K562 (cell line): Measurements from ENCODE around the gene PTGR1. TPM values are rescaled to one million over a fixed set of nuclear protein-coding genes. Genes with fewer than 3 reads are reported as not detected.
A peak's percentile ranks its signal among the peaks of the same experiment; 100 is the strongest.

Experiments
- ARID2 ChIP-seq: fragments of 450-650 bp; IDR thresholded peaks from 2 replicates; pipeline ENCODE4 v1.6.1; 2017; ENCODE audit warnings: antibody characterized with exemption, mild to moderate bottlenecking
- ATF4 ChIP-seq: fragments of 450-650 bp; formaldehyde crosslinking; IDR thresholded peaks from 2 replicates; pipeline ENCODE4 v1.4.0; 2022; ENCODE audit warnings: mild to moderate bottlenecking, moderate library complexity
- ATF7 ChIP-seq: fragments of 450-650 bp; IDR thresholded peaks from 2 replicates; pipeline ENCODE4 v1.7.1; 2014; ENCODE audit warnings: mild to moderate bottlenecking, moderate library complexity
- BRD9 ChIP-seq: fragments of 450-650 bp; IDR thresholded peaks from 2 replicates; pipeline ENCODE4 v1.6.1; 2018; ENCODE audit warnings: low read depth; ENCODE audit not compliant: partially characterized antibody
- CBX1 ChIP-seq: sonication (generic); IDR thresholded peaks from 2 replicates; pipeline ENCODE4 v1.6.1; 2016; ENCODE audit warnings: antibody characterized with exemption, low read depth, mild to moderate bottlenecking
- CTBP1 ChIP-seq: fragments of 450-650 bp; IDR thresholded peaks from 2 replicates; pipeline ENCODE4 v1.6.1; 2016; ENCODE audit warnings: borderline replicate concordance
- EP300 ChIP-seq: IDR thresholded peaks from 2 replicates; pipeline ENCODE4 v1.6.1; 2012; ENCODE audit warnings: low read length, improper control_type of control experiment
- FUS ChIP-seq: fragments of 200-400 bp; formaldehyde crosslinking; optimal IDR thresholded peaks from 2 replicates; pipeline ENCODE3; 2017; ENCODE audit warnings: low read depth, low read length
- GTF2F1 ChIP-seq: IDR thresholded peaks from 2 replicates; pipeline ENCODE4 v1.6.1; 2011; ENCODE audit warnings: low read depth, low read length, improper control_type of control experiment
- HIVEP1 ChIP-seq: fragments of 250-450 bp; sonication (Bioruptor Pico); IDR thresholded peaks from 2 replicates; pipeline ENCODE4 v1.4.0; 2020; ENCODE audit warnings: mild to moderate bottlenecking
- HMG20A ChIP-seq: fragments of 450-650 bp; formaldehyde crosslinking; conservative IDR thresholded peaks from 2 replicates; pipeline ENCODE4 v1.4.0; 2020; ENCODE audit warnings: mild to moderate bottlenecking, mixed read lengths
- HNRNPH1 ChIP-seq: fragments of 200-400 bp; formaldehyde crosslinking; optimal IDR thresholded peaks from 2 replicates; pipeline ENCODE3; 2017; ENCODE audit warnings: low read depth, mild to moderate bottlenecking, low read length, moderate library complexity
- MYBL2 ChIP-seq, 2 experiments: fragments of 450-650 bp in 1 of 2; sonication (generic) in 1 of 2; formaldehyde crosslinking in 1 of 2; IDR thresholded peaks; 2 replicates each; pipeline versions ENCODE4 v1.6.1 to v1.8.1; 2017 to 2022; ENCODE audit warnings: borderline replicate concordance in 1 of 2, inconsistent platforms in 1 of 2, low read depth in 1 of 2, mild to moderate bottlenecking in 1 of 2, missing genetic modification reagents in 1 of 2, moderate library complexity in 1 of 2
- MYNN ChIP-seq, 2 experiments: sonication (generic); formaldehyde crosslinking in 1 of 2; IDR thresholded peaks; 2 replicates each; pipeline versions ENCODE4 v1.5.0 to v1.6.1; 2016 to 2020; ENCODE audit warnings: antibody characterized with exemption in 1 of 2, missing genetic modification reagents in 1 of 2
- NFE2 ChIP-seq: IDR thresholded peaks from 2 replicates; pipeline ENCODE4 v1.6.1; 2014; ENCODE audit warnings: antibody characterized with exemption, low read depth
- RFX5 ChIP-seq: IDR thresholded peaks from 2 replicates; pipeline ENCODE4 v1.6.1; 2011; ENCODE audit warnings: low read depth, mild to moderate bottlenecking, improper control_type of control experiment, low read length
- SP1 ChIP-seq: sonication (generic); formaldehyde crosslinking; IDR thresholded peaks from 2 replicates; pipeline ENCODE4 v1.8.1; 2022; ENCODE audit warnings: mild to moderate bottlenecking, missing genetic modification reagents
- TOE1 ChIP-seq, 2 experiments: fragments of 450-650 bp in 1 of 2; sonication (generic) in 1 of 2; formaldehyde crosslinking in 1 of 2; IDR thresholded peaks; 2 replicates each; pipeline versions ENCODE4 v1.7.1 to v1.8.0; 2016 to 2022; ENCODE audit warnings: borderline replicate concordance in 2 of 2, mild to moderate bottlenecking in 2 of 2, antibody characterized with exemption in 1 of 2, inconsistent platforms in 1 of 2, low read depth in 1 of 2, missing genetic modification reagents in 1 of 2, moderate library complexity in 1 of 2
- XRCC4 ChIP-seq: IDR thresholded peaks from one replicate; pipeline ENCODE4 v1.6.1; 2011; ENCODE audit not compliant: insufficient read depth, insufficient read length; ENCODE audit errors: extremely low read depth
- ZBTB26 ChIP-seq: fragments of 450-650 bp; formaldehyde crosslinking; IDR thresholded peaks from 2 replicates; pipeline ENCODE4 v1.4.0; 2022; ENCODE audit warnings: missing genetic modification characterization
- ZNF197 ChIP-seq: fragments of 200-800 bp; sonication (Bioruptor generic); IDR thresholded peaks from 2 replicates; pipeline ENCODE4 v1.6.1; 2016; ENCODE audit warnings: low read depth, missing genetic modification characterization, missing compliant biosample characterization
- ZNF23 ChIP-seq: fragments of 250-450 bp; sonication (Bioruptor Pico); IDR thresholded peaks from 2 replicates; pipeline ENCODE4 v1.4.0; 2020; ENCODE audit warnings: mild to moderate bottlenecking
- ZNF232 ChIP-seq: sonication (generic); formaldehyde crosslinking; IDR thresholded peaks from 2 replicates; pipeline ENCODE4 v1.8.0; 2022; ENCODE audit warnings: mild to moderate bottlenecking, missing genetic modification reagents
- ZNF282 ChIP-seq: sonication (generic); formaldehyde crosslinking; IDR thresholded peaks from 2 replicates; pipeline ENCODE4 v1.8.1; 2023; ENCODE audit warnings: missing genetic modification reagents
- ZNF316 ChIP-seq: fragments of 450-650 bp; IDR thresholded peaks from 2 replicates; pipeline ENCODE4 v1.6.1; 2016
- ZNF584 ChIP-seq: fragments of 200-800 bp; sonication (Bioruptor generic); IDR thresholded peaks from 2 replicates; pipeline ENCODE4 v1.6.1; 2016; ENCODE audit warnings: low read depth, mild to moderate bottlenecking, missing genetic modification characterization, missing compliant biosample characterization
- polyA plus RNA-seq, 8 experiments: library from polyadenylated mRNA; depleted of rRNA in 4 of 8; stranded (reverse) in 5 of 8; unstranded in 3 of 8; fragments of >200 nt; fragmentation: Nextera tagmentation in 2 of 8; fragmentation: Illumina TruSeq in 1 of 8; extraction: Ambion mirVana in 2 of 8; extraction: Trizol in 1 of 8; gene quantifications; 2 replicates each; pipeline versions ENCODE4 v1.2.1 to v1.2.3, GENCODE V29; 2011 to 2014; ENCODE audit warnings: inconsistent platforms in 1 of 8, missing spikeins in 1 of 8
- total RNA-seq, 7 experiments: library from RNA; depleted of rRNA in 6 of 7; stranded (reverse); fragments of >200 nt in 6 of 7; fragmentation: Illumina TruSeq in 2 of 7; extraction: Trizol in 2 of 7; gene quantifications; 2 replicates each; pipeline versions ENCODE4 v1.2.1 to v1.2.3, GENCODE V29; 2011 to 2021; ENCODE audit warnings: low replicate concordance in 1 of 7
- TF ChIP-seq, protein P1 (sequence below): fragments of 250-450 bp; sonication (Bioruptor Pico); IDR thresholded peaks from 2 replicates; pipeline ENCODE4 v1.8.0; 2021; ENCODE audit warnings: moderate library complexity, mild to moderate bottlenecking, inconsistent platforms
- TF ChIP-seq, protein P2 (sequence below): sonication (generic); formaldehyde crosslinking; IDR thresholded peaks from 2 replicates; pipeline ENCODE4 v1.9.0; 2022; ENCODE audit warnings: mild to moderate bottlenecking, missing genetic modification reagents

Gene PTGR1
- total and polyA plus RNA-seq, 9 of the 15 experiments (the other 6 are each of a cell fraction or from before 2014, with no cell fraction given): 0.22 TPM; not detected in 8

GRCh38 chr9:111644195-111644772 lies 44.8 kb upstream of the PTGR1 start (continued):
- TF ChIP-seq FUS (no peak), ZNF23 (CRISPR knock-in tag) (no peak), BRD9 (no peak), SP1 (no peak), MYNN (IDR thresholded peaks at IDR 0.05) (no peak), MYNN (CRISPR knock-in tag; IDR thresholded peaks at IDR 0.05) (no peak), ZNF232 (CRISPR knock-in tag) (no peak), RFX5 (no peak), TOE1 (IDR thresholded peaks at IDR 0.05; ENCODE audit: borderline replicate concordance) (no peak), TOE1 (CRISPR knock-in tag; IDR thresholded peaks at IDR 0.05; ENCODE audit: borderline replicate concordance, low read depth) (no peak), ZBTB26 (CRISPR knock-in tag) (no peak), CBX1 (no peak), XRCC4 (no peak), ZNF197 (CRISPR knock-in tag) (no peak), MYBL2 (IDR thresholded peaks at IDR 0.05; ENCODE audit: low read depth) (no peak), MYBL2 (CRISPR knock-in tag; IDR thresholded peaks at IDR 0.05; ENCODE audit: borderline replicate concordance) (no peak), ZNF584 (CRISPR knock-in tag) (no peak), NFE2 (no peak), ARID2 (no peak), ATF4 (no peak), EP300 (peak; percentile 74), ATF7 (0 out of 2 replicates have a peak, but pooled peaks have one; percentile 13), CTBP1 (peak; percentile 54; the same call in 1 of the 2 replicates), ZNF316 (no peak), GTF2F1 (no peak), HIVEP1 (CRISPR knock-in tag) (no peak), ZNF282 (CRISPR knock-in tag) (no peak), HMG20A (CRISPR knock-in tag) (no peak), HNRNPH1 (no peak)
- TF ChIP-seq, protein P1, sequence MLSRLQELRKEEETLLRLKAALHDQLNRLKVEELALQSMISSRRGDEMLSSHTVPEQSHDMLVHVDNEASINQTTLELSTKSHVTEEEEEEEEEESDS: no peak
- TF ChIP-seq, protein P2, sequence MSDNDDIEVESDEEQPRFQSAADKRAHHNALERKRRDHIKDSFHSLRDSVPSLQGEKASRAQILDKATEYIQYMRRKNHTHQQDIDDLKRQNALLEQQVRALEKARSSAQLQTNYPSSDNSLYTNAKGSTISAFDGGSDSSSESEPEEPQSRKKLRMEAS: no peak
